Jurkat, Clone E6-1 (cell line): ENCODE data around the gene FYB2.

ENCODE experiments used
- DNase-seq: peaks from one replicate; pipeline ENCODE4 v3.0.0-alpha.2; 2011; ENCODE audit warnings: low read depth, low spot score
- H3K4me3 ChIP-seq: 2 replicates; pipeline ENCODE4 v1.5.1; 2011; ENCODE audit warnings: mild to moderate bottlenecking, low read length, control low read depth, moderate library complexity

The FYB2 gene

GRCh38 chr1:56758135-56758534 is 61.1 kb downstream of the FYB2 start:
- no peak overlapping the region for H3K4me3 ChIP-seq
- DNase-seq = no peak

DNA sequence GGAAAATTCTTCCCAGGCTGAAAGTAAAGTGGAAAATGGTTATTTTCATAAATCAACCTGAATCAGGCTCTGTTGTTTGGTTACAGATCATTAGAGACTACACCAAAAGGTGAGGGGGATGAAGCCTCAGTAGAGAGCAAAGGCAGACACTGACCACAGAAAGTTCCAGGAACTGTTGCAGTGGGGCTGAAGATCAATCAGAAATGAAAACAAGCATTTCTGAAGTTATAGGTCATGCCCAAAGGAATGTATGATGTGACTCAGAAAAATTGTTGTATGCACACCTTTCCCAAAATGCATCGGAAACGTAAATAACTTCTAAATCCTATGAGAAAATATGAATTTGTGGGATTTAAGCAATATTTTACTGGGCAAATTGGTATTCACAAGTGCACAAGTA is 63.3 kb downstream of the FYB2 start:
- DNase-seq = no peak

DNA sequence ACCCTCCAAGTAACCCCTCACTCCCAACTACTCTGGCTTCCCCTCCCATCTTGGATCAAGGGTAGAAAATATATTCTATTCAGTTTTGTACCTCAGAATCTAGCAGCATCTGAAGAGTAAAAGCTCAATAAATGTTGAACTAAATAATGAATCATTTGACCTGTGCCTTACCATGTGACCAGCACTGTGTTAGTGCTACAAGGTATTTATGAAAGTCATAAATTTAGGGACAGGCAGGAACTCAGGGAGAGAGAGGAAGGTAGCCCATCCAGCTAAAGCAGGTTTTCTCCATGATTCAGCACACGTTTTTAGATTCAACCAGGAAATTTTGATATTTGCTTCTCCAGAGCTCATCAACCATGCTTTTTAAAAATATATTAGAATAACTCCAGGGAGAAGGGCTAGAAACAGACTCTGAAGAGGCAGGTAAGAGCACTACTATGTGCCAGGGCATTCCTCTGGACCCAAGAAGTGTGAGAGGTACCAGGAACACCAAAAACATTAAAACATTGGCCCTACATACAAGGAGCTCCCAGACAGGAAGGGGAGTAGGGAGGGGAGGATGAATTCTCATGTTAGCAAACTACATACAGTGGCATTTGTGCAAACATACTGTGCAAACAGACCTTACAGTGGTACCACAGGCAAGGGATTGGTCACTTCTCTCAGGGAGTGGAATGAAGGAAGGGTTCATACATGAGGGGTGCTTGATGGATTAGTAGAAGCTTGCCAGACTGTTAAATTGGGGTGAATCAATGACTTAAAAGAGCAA is 64.3 kb downstream of the FYB2 start:
- no peak overlapping the region for H3K4me3 ChIP-seq
- DNase-seq = no peak

More for the DNA sequence above, 63.3 kb downstream of the FYB2 start:
- H3K4me3 ChIP-seq = no peak overlapping the region

- no peak for DNase-seq
- no peak overlapping the region for H3K4me3 ChIP-seq
Observed at GRCh38 chr1:56745231-56745630, 74.0 kb downstream of the FYB2 start.

- H3K4me3 ChIP-seq = no peak overlapping the region
- no peak for DNase-seq
Observed at GRCh38 chr1:56728964-56729363, 90.2 kb downstream of the FYB2 start.

- no peak overlapping the region for H3K4me3 ChIP-seq
- DNase-seq = no peak
Observed at GRCh38 chr1:56726706-56727105, 92.5 kb downstream of the FYB2 start.

DNA sequence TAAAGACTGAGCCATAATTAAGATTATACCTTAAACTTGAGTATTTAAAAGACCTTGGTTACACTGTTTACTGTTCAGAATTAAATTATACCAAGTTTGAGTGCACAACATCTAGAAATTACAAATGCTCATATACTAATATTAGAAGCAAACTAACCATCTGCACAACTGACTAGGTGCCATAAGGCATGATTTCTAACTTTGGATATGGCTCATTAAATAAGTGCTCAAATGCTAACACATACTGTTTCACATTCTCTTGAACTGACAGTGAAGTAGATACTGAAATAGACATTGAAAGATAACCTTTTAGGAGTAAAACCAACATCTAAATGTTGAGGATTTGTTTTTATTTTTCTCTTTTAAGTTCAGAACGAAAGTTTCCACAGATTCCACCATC is 100.0 kb downstream of the FYB2 start:
- DNase-seq = no peak

DNA sequence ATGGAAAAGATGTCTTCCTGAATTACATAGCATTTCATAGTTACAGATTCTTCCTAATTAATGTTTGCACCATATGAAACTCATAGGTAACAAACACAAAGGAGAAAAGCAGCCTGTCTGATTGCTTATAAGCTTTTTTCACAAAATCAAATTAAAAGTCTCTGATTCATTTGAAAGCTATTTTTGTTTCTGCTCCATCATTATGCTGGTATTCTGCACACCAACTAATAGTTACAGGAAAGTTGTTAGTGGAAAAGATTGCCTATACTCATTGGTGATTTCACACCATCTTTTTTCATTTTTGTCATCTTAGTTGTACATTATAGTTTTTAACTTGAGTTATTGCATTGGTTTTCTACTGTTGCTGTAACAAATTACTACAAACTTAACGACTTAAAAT is 104.0 kb downstream of the FYB2 start:
- DNase-seq = no peak
- no peak overlapping the region for H3K4me3 ChIP-seq

More for the DNA sequence above, 100.0 kb downstream of the FYB2 start:
- H3K4me3 ChIP-seq = no peak overlapping the region

DNA sequence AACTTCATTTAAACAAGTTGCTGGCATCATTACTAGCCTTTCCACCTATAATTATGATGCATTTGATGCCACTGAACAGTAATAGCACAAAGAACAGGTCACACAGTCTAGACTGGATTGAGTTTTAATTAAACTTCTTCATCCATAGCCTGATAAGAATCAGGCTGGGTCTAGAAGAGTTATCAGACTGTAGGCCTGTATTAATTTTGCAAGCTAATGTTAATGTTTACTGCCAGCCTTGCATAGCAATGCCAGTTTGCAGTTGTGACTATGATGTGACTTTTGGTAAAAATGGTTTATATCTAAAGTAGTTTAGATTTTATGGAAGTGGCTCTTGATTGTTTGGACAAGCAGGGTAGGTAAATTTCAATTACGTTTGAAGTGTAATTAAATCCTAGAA is 106.1 kb downstream of the FYB2 start:
- DNase-seq = no peak
- H3K4me3 ChIP-seq = no peak overlapping the region

GRCh38 chr1:56712150-56712549 is 107.1 kb downstream of the FYB2 start:
- DNase-seq = no peak
- H3K4me3 ChIP-seq = no peak overlapping the region

GRCh38 chr1:56710646-56711045 is 108.6 kb downstream of the FYB2 start:
- no peak overlapping the region for H3K4me3 ChIP-seq

GRCh38 chr1:56709995-56710394 is 109.2 kb downstream of the FYB2 start:
- DNase-seq = no peak
- no peak overlapping the region for H3K4me3 ChIP-seq

More at GRCh38 chr1:56710646-56711045, 108.6 kb downstream of the FYB2 start:
- no peak for DNase-seq

GRCh38 chr1:56709269-56709880 is 109.8 kb downstream of the FYB2 start:
- peak; percentile 40 for DNase-seq
- H3K4me3 ChIP-seq = no peak overlapping the region

GRCh38 chr1:56707379-56707778 is 111.8 kb downstream of the FYB2 start:
- DNase-seq = no peak
- no peak overlapping the region for H3K4me3 ChIP-seq

- H3K4me3 ChIP-seq = no peak overlapping the region
Observed at GRCh38 chr1:56703747-56704146, 115.5 kb downstream of the FYB2 start.

DNA sequence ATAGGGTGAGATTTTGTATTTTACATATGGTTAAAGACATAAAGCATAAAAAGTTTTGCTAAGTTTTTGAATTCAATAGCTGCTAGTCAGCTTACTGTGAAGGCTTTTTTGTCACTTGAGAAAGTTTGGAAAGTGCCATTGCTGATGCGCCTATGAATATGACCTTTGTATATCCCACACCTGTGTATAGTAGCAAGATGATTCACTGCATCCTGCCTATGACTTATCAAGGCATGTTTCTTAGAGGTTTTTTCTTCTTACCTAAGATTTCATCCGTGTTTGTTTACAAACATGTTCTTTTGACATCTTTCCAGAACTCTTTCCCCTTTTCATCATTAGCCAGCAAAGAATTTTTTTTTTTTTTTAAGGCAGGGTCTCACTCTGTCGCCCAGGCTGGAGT is 122.5 kb downstream of the FYB2 start:
- DNase-seq = no peak

More at GRCh38 chr1:56703747-56704146, 115.5 kb downstream of the FYB2 start:
- DNase-seq = no peak

GRCh38 chr1:56688522-56689026 is 130.6 kb downstream of the FYB2 start:
- DNase-seq = no peak
- H3K4me3 ChIP-seq = no peak overlapping the region

More for the DNA sequence above, 122.5 kb downstream of the FYB2 start:
- H3K4me3 ChIP-seq = no peak overlapping the region

DNA sequence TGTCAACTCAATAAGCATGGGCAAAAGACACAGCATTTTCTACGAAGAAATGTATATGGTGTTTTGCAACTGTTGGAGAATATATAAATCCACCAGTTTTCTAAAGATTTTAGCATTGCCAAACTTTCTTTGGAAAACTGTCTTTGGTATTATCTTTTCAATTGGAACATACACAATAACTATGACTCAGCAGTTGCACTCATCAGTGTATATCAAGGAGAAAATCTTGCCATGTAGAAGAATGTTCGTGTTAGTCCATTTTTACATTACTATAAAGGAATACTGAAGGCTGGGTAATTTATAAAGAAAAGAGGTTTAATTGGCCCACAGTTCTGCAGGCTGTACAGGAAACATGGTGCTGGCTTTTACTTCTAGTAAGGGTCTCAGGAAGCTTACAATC is 133.0 kb downstream of the FYB2 start:
- DNase-seq = no peak
- no peak overlapping the region for H3K4me3 ChIP-seq

DNA sequence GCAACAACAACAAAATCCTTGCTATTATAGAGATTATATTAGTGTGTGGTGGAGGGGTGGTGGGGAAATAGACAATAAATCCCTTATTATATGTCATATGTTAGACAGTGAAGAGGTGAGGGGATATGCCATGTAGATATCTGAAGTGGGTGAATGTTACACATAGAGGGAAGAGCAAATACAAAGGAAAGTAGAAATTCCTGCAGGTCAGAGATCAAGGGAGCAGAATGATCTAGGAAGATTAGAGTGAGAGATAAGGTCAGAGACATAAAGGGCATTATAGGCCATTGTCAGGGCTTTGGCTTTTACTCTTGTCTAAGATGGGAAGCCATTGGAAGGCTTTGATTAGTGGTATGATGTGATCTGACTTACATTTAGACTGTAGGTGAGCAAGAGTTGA is 135.6 kb downstream of the FYB2 start:
- no peak overlapping the region for H3K4me3 ChIP-seq
- DNase-seq = no peak

DNA sequence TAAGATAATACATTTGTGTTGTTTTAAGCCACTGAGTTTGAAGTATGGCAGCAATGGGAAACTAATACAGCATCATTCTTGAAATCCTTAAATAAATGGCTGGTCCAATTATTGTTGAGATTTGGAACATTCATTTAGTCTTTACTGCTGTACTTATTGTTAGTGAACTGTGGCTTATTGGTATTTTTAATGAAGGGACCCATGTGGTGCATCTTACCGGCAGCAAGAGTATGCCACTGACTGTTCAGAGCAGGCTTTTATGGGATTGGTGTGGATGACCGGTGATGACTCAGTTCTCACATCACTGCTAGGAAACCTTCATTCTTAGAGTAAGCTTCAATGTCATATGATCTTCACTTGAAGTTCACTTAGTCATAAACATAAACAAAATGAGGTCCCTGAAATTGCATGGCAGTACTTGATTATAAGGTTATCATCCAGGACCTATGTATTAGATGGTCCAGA is 142.6 kb downstream of the FYB2 start:
- DNase-seq = no peak

More for the DNA sequence above, 142.6 kb downstream of the FYB2 start:
- H3K4me3 ChIP-seq = no peak overlapping the region
